Measurements from ENCODE around the gene TICRR.
"Not testable (repeated sequence)": the region's sequence is repeated elsewhere in the genome, so short reads cannot be mapped to it uniquely, and the experiment has no call there.

The TICRR gene

DNA sequence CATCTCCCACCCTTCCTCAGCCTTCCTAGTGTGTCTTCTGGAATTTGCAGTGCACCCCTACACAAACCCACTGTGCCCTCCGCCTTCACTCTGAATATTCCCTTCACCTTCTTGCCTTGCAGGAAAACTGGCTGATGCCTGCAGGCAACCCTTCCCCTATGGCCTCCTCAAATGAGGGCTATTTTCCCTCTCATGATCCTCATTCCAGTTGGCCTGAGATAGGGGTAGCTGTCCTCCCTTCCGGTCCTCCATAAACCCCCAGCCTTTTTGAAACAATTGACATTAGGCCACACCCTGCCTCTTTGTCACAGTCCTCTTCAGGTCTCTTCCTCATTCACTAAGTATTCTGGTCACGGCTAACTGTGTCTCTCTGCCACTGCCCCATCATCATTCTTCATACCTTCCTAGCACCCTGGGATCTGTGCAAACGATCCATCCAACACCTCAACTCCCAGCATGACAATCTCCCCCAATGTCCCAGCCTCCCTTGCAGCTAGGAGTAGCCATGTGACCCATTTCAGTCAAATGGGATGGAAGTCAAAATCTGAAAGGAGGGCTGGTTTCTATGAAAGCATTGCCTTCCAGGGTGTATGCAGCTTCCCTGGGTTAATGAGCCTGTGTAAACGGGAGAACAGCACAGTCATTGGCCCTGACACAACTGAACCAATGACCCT is 8.5 kb upstream of the TICRR start:
- no peak for DNase-seq

DNA sequence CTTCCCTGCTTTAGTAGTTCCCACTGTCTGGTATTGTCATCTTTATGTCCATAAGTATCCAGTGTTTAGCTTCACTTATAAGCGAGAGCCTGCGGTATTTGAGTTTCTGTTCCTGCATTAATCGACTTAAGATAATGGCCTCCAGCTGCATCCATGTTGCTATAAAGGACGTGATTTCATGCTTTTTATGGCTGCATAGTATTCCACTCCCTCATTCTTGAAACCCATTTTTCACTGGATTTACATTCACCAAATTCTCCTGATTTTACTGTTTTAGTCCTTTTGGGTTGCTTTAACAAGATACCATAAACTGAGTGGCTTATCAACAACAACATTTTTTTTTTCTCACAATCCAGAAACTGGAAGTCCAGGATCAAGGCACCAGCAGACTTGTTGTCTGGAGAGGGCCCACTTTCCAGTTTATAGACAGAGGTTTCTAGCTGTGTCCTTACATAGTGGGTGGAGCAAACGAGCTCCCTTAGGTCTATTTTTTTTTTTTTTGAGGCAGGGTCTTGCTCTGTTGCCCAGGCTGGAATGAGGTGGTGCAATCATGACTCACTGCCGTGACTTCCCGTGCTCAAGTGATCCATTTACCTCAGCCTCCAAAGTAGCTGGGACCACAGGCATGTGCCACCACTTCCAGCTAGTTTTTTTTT is 6.1 kb upstream of the TICRR start:
- peak; percentile 10 for DNase-seq

DNA sequence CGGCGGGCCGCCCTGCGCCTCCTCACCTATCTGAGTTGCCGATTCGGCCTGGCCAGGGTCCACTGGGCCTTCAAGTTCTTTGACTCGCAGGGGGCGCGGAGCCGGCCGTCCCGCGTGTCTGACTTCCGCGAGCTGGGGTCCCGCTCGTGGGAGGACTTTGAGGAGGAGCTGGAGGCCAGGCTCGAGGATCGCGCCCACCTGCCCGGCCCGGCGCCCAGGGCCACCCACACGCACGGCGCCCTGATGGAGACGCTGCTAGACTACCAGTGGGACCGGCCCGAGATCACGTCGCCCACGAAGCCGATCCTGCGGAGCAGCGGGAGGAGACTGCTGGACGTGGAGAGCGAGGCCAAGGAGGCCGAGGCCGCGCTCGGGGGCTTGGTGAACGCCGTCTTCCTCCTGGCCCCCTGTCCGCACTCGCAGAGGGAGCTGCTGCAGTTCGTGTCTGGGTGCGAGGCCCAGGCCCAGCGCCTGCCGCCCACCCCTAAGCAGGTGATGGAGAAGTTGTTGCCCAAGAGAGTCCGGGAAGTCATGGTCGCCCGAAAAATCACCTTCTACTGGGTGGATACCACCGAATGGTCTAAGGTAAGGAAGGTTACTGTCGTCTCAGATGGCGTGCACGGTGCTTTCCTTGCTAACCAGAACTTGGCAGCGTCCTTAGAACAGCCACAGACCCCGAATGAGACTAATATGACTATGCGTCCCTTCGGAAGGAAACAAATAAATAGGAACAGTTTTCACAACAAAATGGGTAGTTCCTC is 567 bp downstream of the TICRR start:
- DNase-seq = peak; percentile 15

DNA sequence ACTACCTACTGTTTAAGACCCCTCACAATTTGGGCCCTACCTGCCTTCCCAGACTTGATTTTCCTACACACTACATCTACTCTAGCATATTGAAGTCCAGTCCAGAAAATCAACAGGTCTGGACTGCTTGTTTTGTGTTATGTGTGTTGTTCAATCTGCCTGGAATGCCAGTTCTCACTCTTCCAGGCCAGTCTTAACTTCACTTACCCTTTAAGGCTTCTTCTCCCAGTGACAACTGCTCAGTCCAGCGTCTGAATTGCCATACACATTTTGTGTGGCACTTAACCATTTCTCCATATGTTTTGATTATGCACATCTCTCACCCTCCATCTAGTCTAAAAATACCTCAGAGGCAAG is 1.1 kb downstream of the TICRR start:
- DNase-seq = peak; percentile 7

DNA sequence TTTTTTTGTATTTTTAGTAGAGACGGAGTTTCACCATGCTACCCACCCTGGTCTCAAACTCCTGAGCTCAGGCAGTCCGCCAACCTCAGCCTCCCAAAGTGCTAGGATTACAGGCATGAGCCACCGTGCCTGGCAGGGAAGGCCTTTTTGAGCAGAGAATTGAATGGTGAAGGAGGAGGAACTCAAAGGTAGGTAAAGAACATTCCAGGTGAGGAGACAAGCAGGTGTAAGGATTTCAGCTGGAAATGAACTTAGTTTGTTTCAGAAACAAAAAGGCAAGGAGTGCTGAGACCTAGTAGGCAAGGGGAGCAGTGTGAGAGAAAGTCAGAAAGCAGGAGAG is 2.5 kb downstream of the TICRR start:
- DNase-seq = no peak

DNA sequence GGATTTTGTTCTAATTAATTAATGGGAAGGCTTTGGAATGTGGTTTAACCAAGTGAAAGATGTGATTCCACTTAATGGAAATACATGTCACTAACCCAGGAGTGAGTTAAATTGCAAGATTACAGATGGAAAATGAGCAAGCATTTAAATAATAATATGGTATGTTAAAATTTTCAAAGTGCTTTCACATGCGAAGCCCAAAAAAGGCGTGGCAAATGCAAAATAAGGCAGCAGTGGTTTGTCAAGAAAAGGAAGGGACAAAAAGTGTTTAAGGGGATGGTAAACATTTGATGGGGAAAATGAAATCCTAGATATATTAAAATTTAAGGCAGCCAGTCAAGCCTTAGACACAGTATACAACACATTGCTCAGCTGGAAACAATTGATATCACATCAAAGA is 2.9 kb downstream of the TICRR start:
- no peak for DNase-seq

DNA sequence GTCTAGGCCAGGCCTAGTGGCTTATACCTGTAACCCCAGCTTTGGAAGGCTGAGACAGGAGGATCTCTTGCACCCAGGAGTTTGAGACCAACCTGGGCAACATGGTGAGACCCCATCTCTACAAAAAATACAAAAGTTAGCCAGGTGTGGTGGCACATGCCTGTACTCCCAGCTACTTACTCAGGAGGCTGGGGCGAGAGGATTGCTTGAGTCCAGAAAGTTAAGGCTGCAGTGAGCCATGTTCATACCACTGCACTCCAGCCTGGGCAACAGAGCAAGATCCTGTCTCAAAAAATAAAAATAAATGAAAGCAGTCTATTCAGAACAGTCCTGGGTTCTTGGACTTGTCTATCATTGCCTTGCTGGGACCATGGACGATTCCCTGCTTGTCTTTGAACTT is 5.5 kb downstream of the TICRR start:
- not testable (repeated sequence) for DNase-seq

DNA sequence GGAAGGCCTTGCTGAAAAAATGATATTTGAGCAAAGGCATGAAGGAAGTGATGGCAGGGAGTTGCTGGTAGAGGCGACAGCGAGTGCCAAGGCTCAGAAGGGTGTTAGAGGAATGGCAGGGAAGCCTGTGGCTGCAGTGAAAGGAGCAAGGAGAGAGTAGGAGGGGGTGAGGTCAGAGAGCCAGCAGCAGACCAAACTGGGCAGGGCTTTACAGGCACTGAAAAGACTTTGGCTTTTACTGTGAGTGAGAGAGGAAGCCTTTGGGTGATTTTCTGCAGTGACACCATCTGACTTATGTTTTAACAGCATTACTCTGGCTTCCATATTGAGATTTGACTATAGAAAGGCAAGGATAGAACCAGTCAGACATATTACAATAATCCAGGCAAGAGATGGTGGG is 11.4 kb downstream of the TICRR start:
- no peak for DNase-seq

DNA sequence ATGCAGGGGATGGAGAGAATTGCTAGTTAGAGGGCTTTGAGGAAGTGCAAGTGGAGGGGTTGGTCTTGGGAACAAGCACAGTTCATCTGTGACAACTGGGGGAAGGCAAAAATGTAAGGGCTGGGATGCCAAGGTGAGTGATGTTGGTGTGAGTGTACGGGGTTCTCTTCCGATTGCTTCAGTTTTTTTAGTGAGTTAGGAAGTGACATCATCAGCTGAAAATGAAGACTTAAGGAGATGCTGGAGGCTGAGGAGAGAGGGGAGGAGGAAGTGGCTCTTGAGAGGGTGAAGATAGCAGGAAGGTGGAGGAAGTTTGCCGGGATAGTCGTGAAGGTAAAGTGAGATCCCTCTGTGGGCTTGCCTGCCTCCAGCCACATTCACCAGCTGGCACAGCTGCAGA is 12.7 kb downstream of the TICRR start:
- DNase-seq = peak; percentile 24

DNA sequence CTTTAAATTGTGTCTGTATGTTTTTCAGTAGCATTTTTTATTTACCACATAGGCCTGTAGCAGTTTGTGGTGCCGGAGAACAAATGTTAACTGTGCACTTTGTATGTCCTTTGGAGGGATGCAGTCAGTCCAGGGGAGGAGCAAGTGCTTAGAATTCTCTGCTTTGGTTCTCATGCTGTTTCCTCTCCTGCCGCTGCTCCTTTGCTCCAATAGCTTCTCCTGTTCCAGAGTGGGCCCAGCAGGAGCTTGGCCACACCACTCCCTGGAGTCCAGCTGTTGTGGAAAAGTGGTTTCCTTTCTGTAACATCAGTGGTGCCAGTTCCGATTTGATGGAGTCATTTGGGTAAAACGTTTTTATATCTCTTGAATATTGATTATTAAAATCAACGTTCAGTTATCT is 16.6 kb downstream of the TICRR start:
- peak; percentile 68 for DNase-seq

DNA sequence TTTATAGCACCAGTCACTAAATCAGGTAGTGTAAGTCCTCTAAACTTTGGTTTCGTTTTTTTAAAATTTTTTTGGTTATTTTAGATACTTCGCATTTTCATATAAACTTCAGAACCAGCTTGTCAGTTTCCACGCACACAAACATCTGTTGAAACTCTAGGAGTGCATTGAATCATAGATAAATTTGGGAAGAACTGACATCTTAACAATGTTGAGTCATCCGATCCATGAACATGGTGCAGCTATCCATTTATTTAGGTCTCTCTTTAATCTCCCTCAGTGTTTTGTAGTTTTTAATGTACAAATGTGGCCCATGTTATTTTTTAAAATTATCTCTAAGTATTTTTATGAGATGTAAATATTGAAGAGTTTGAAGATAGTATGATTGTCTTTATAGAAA is 17.7 kb downstream of the TICRR start:
- DNase-seq = no peak

DNA sequence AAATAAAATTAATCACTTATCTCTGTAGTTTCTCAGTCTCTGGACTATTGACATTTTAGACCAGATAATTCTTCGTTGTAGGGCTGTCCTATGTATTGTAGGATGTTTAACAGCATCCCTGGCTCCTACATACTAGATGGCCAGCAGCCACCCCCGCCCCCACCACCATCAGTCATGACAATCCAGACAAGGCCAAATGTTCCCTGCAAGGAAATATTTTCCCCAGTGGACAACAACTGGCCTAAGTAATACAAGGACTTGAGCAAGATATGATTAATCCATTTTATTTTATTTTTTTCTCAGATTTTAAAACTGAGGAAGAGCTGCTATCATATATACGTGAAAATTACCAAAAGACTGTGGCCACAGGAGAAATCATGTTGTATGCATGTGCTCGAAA is 23.8 kb downstream of the TICRR start:
- DNase-seq = no peak

DNA sequence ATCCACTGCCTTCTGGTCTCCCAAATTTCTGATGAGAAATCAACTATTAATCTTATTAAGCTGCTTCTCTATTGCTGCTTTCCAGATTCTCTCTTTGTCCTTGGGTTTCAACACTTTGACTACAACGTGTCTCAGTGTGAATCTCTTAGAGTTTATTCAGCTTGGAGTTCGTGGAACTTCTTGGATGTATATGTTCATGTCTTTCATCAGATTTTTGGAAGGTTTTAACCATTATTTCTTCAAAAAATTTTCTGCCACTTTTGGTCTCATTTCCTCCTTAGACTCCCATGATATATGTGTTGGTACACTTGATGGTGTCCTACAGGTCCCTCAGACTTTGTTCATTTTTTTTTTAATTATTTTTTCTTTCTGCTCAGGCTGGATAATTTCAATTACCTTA is 36.0 kb downstream of the TICRR start:
- DNase-seq = no peak

DNA sequence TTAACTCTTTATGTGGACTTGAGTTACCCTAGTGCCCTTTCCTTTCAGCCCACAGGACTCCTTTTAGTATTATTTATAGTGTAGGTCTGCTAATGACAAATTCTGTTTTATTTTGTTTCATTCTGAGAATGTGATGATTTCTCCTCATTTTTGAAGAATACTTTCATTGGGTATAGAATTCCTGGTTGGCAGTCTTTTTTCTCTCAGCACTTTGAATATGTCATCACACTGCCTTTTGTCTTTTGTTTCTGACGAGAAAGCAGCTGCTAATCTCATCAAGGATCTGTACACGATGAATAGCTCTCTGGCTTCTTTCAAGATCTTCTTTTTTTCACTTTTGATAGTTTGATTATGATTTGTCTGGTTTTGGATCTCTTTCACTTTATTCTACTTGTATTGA is 37.8 kb downstream of the TICRR start:
- DNase-seq = no peak

DNA sequence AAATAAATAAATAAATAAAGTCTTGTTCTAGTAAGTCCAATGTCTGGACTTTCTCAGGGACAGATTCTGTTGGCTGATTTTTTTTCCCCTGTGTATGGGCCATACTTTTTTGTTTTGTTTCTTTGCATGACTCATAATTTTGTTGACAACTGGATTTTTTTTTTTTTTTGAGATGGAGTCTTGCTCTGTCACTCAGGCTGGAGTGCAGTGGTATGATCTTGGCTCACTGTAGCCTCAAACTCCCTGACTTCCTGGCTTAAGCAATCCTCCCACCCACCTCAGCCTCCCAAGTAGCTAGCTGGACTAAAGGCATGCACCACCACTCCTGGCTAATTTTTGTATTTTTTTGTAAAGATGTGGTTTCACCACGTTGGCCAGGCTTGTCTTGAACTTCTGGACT is 38.9 kb downstream of the TICRR start:
- no peak for DNase-seq

DNA sequence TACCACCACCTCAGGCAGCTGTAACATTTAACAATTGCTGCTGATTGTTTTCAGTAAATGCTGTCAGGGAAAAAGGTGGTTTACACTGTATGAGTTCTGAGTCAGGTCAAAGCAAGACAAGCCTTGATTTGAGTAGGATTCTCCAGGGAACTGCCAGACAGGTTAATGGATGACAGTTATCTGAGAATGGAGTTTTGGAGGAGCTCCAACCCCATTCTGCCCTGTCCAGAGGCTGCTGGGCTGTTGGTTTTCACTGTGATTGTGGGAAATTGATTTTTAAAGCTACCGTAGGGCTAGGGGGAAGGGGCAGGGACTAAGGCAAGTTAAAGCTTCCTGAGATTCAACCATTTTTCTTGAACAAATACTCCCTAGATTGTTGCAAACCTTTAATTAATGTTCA is 39.9 kb downstream of the TICRR start:
- no peak for DNase-seq

DNA sequence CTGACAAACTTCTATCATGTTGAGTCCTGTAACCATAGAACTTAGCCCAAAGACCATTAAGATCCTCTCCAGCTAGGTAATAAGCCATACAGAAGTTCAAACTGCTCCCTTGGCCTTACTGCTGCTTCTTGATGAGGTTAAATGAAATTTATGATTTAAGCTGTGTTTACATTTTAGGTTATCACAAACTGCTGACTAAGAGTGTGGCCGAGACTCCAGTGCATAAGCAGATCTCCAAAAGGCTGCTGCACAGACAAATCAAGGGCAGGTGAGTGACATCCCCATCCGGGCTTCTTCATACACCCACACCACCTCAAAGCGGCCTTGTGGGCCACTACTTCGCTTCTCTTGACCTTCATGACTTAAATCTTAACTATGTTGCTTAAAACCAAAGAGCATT is 41.0 kb downstream of the TICRR start:
- no peak for DNase-seq

DNA sequence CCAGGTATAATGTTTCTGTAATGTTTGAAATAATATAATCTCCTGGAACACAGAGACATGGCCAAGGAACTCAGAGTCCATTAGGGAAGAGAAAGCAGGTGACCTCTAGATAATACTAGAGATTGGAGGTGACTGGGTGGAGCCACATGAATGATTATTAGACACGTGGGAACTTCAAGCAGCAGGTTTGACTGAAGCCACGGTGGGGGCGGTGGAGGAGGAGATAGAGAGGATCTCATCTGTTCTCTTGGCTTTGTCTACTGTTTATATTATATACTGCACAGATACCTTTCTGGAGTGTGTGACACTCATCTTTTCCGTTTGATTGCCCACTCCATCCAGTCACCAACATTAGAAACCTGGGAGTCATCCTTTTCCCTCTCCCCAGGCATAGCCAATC is 46.3 kb downstream of the TICRR start:
- no peak for DNase-seq

DNA sequence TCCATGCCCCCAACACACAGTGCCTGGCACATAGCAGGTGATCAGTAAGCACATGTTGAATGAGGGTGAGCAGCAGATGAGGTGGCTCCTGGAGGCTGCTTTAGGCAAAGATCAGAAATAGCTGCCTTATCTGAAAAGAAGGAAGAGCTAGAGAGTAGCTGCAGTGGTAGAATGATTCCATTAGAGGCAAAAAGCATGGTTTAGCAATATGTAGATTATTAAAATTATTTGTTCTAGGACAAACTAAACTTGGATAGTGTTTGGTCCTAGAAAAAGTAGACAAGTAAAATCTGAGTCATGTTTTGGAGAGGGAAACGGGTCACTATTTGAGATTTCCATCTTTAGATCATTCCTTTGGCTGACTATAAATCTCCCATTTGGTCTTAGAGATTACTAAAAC is 47.9 kb downstream of the TICRR start:
- DNase-seq = no peak

DNA sequence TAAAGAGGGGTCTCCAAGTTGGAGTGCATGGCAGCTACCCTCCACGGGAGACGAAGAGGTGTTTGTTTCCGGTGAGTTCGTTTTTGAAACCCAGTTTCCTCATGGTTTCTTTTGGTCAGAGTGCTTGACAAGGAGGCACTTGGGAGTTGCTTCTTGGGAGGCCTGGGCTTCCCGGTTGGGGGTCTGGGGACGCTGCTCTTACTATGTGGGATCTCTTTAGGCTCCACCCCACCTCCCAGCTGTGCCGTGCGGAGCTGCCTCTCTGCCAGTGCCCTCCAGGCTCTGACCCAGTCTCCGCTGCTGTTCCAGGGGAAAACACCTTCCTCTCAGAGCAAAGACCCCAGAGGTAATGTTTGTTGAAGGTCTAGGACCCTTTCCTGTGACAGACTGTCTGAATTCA is 50.4 kb downstream of the TICRR start:
- DNase-seq = no peak

DNA sequence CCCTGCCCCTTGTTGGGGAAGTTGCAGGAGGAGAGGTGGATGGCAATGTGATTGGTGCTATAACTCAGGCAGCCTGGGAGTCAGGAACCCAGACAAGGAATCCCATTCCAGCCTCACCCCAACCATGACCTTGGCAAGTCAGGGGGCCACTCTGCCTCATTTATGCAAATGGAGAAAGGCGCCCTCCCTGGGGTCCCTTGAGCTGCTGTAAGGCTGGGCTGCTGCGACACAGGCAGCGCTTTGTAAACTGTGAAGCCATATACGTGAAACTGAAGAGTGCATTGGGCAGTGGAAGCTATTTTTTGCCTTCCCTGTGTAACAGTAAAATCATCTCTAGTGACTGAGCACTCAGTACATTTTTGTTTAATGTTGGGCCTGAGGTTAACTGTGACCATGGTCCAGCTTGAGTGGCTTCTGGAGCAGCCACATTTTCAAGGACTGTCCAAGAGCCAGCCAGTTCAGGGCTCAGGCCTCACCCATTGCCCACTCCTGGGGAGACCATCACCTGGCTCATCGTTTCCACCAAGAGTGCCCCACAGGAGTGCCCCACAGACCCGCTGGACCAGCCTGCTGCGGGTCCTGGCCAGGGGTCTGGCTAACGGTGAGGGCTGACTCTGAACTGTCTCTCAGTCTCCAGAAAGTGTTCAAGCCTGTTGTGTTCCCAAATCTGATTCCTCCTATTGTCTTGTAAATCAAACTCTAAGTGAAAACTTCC is 52.1 kb downstream of the TICRR start:
- DNase-seq = no peak

DNA sequence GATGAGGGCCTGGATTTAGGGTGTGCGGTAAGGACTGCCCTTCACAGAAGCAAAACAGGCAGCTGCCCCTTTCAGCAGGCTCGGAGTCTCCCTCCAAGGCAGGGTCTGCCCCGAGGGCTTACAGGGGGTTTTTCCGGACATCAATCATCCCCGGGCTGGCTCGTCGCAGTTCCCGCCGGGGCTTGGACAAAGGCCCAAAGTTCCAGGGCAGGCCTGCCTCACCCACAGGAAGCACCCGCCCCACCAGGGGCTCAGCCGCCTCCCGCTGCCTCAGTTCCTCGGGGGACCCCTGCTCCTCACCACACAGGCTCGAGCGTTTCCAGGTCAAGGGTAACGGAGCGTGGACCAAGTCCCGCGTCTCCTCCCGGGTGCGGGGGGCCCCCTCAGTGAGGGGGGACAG is 53.0 kb downstream of the TICRR start:
- no peak for DNase-seq

Measured in fibroblast of skin of scalp (primary cell).